ENCODE data around the gene CASP14.

DNA sequence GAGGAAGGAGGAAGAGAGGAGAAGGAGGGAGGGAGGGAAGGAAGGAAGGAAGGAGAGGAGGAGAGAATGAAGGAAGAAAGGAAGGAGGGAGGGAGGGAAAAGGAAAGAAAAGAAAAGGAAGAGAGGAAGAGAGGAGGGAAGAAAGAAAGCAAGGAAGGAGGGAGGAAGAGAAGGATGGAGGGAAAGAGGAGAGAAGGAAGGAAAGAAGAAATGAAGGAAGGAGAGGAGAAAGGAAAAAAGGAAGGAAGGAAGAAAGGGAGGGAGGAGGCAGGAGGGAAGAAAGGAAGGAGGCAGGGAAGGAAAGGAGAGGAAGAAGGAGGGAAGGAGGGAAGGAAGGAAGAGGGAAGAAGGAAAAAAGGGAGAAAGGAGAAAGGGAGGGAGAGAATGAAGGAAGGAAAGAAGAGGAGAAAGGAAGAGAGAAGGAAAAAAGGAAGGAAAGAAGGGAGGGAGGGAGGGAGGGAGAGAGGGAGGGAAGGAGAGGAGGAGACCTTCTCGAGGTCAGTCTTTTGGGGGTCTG, 13.4 kb upstream of the CASP14 start:
- TF ChIP-seq, protein P1, sequence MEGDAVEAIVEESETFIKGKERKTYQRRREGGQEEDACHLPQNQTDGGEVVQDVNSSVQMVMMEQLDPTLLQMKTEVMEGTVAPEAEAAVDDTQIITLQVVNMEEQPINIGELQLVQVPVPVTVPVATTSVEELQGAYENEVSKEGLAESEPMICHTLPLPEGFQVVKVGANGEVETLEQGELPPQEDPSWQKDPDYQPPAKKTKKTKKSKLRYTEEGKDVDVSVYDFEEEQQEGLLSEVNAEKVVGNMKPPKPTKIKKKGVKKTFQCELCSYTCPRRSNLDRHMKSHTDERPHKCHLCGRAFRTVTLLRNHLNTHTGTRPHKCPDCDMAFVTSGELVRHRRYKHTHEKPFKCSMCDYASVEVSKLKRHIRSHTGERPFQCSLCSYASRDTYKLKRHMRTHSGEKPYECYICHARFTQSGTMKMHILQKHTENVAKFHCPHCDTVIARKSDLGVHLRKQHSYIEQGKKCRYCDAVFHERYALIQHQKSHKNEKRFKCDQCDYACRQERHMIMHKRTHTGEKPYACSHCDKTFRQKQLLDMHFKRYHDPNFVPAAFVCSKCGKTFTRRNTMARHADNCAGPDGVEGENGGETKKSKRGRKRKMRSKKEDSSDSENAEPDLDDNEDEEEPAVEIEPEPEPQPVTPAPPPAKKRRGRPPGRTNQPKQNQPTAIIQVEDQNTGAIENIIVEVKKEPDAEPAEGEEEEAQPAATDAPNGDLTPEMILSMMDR (conservative IDR thresholded peaks at IDR 0.05), result no peak
- no peak for TF ChIP-seq ZFX (IDR thresholded peaks at IDR 0.05)

Data from C4-2B (cell line).